Measurements from ENCODE around the gene THSD7A.

THSD7A gene

GRCh38 chr7:11623093-11623678 is 208.8 kb downstream of the THSD7A start:
- POLR2A ChIA-PET (ENCODE audit: low non-redundant PET): no interaction called here

DNA sequence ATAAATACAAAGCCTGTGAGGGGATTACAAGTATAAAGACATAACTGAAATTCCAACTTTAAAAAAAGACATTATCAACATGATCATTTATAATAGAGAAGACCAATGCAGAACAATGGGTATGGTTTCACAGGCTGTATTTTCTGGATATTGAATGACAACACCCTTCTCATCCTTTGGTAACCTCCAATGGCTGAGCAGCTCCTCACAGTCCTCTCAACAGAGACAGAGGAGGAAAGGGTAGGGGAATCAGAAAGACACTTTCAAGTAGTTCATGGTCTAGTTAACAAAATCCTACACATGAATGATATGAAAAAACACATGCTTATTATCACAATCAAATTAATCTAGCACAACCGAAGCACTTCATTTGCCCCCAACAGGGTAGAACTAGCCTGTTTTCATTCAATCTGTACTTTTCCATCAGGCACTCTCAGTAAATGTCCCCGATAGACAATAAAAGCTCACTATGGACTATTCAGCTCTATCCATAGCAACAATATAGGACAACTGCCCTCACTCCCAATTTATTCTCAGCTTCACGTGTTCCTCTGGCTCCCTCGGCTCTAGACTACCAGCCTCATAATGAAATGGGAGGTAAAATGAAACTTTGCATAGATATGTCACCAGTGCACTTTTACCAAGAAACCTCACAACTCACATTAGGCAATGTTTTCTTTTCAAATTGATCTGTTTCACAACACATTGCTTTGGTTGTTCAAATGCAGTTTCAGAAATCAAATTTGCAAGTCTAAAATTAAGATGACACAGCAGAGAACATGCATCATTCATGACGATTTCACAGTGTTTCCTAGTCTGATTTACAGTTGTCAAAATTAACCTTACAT is 211.4 kb downstream of the THSD7A start:
- H3K27ac ChIP-seq: no peak overlapping the region
- no peak for DNase-seq (ENCODE audit: low spot score)
- TF ChIP-seq, protein P1, sequence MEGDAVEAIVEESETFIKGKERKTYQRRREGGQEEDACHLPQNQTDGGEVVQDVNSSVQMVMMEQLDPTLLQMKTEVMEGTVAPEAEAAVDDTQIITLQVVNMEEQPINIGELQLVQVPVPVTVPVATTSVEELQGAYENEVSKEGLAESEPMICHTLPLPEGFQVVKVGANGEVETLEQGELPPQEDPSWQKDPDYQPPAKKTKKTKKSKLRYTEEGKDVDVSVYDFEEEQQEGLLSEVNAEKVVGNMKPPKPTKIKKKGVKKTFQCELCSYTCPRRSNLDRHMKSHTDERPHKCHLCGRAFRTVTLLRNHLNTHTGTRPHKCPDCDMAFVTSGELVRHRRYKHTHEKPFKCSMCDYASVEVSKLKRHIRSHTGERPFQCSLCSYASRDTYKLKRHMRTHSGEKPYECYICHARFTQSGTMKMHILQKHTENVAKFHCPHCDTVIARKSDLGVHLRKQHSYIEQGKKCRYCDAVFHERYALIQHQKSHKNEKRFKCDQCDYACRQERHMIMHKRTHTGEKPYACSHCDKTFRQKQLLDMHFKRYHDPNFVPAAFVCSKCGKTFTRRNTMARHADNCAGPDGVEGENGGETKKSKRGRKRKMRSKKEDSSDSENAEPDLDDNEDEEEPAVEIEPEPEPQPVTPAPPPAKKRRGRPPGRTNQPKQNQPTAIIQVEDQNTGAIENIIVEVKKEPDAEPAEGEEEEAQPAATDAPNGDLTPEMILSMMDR (conservative IDR thresholded peaks at IDR 0.05; ENCODE audit: low read depth): no peak
- ChIA-PET POLR2A (ENCODE audit: low non-redundant PET) (no interaction called here), CTCF (no interaction called here)

More at GRCh38 chr7:11623093-11623678, 208.8 kb downstream of the THSD7A start:
- DNase-seq (ENCODE audit: low spot score): no peak
- TF ChIP-seq, protein P1 (conservative IDR thresholded peaks at IDR 0.05; ENCODE audit: low read depth): no peak
- CTCF ChIA-PET: interaction anchor here (1.0 kb wide), 1 partner anchor 12 kb away, joined by 3 read pairs; no protein-coding TSS in a partner anchor
- no peak overlapping the region for H3K27ac ChIP-seq

DNA sequence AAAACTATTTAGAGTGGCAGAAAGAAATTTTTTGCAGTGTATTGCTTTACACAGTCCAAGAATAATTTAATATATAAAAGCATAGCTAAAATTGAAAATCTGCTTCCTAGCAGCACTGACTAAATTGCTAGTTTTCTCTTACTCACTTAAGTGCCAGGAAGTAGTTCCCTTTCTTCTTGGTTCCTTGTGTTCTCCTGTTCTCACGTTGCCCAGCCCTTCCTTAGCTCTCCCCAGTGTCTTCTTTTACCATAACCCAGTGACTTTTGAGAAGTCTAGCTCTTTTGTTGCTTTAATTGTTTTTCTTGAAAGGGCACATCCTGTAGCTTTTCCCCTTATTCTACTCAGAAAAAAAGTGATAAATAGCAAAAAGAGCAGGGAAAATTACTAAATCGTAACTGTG is 215.5 kb downstream of the THSD7A start:
- H3K27ac ChIP-seq: no peak overlapping the region
- CTCF ChIA-PET: no interaction called here
- POLR2A ChIA-PET (ENCODE audit: low non-redundant PET): no interaction called here
- TF ChIP-seq, protein P1 (conservative IDR thresholded peaks at IDR 0.05; ENCODE audit: low read depth): no peak
- DNase-seq (ENCODE audit: low spot score): no peak

DNA sequence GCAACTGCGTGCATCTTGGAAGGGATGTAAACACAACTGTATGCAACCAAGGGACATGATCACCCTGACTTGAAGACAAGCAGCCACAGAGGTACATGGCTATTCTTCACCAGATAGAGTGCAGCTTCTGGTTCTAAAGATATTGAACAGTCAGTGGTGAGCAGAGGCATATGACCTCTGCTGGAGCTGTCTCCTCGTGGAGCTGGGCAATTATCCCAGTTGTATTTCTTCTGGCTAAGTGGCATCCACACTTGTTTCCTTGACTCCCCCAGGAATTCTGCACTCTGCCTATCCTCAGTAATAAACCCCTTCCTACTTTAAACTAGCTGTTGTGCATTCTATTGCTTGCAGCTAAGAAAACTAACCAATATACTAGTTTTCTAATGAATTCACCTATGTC is 216.8 kb downstream of the THSD7A start:
- no peak overlapping the region for H3K27ac ChIP-seq
- CTCF ChIA-PET: no interaction called here
- TF ChIP-seq, protein P1 (conservative IDR thresholded peaks at IDR 0.05; ENCODE audit: low read depth): no peak
- POLR2A ChIA-PET (ENCODE audit: low non-redundant PET): no interaction called here
- DNase-seq (ENCODE audit: low spot score): no peak

DNA sequence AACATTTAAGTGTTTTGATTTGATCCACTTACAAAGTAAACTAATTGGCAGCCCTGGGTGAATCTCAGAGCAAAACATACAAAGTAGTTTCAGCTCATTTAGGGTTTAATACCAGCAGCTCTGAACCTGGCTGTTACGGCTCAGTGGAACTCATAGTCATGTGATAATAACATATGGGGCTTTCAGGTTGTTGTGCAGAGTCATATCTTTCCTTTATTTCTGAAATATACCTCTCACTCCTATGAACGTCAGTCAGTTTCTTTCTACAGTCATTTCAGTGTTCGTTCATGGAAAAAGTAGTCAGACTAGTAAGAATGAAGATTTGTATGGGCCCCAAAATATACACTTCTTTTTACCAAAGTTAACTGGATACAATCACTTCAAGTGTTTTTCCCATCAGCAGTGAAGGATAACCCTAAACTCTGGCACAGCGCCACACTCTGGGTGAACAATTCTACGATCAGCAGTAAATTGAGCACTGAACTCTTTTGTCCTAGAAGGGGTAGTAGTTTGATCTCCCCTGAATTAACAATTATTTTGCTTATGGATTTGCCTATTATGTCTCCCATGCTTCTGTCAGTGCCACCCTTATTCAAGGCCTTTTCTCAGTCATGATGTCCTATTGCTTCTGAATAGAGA is 218.6 kb downstream of the THSD7A start:
- no peak overlapping the region for H3K27ac ChIP-seq
- ChIA-PET POLR2A (ENCODE audit: low non-redundant PET) (no interaction called here), CTCF (no interaction called here)
- no peak for DNase-seq (ENCODE audit: low spot score)
- TF ChIP-seq, protein P1 (conservative IDR thresholded peaks at IDR 0.05; ENCODE audit: low read depth): no peak

- CTCF ChIA-PET: no interaction called here
- TF ChIP-seq, protein P1 (conservative IDR thresholded peaks at IDR 0.05; ENCODE audit: low read depth): no peak
- DNase-seq (ENCODE audit: low spot score): no peak
- H3K27ac ChIP-seq: no peak overlapping the region
- POLR2A ChIA-PET (ENCODE audit: low non-redundant PET): no interaction called here
Observed at GRCh38 chr7:11612737-11613136, 219.3 kb downstream of the THSD7A start.
